Endodermal cell (in vitro differentiated cells): Measurements from ENCODE around the gene PLCH2. TPM values are rescaled to one million over a fixed set of nuclear protein-coding genes. Genes with fewer than 3 reads are reported as not detected.

Source experiments
- DNase-seq: peaks from one replicate; pipeline ENCODE4 v3.0.0-alpha.2; 2017
- H3K27ac ChIP-seq: 2 replicates; pipeline ENCODE4 v1.5.1; 2013; ENCODE audit warnings: mild to moderate bottlenecking, low read depth, low read length, moderate library complexity
- H3K27me3 ChIP-seq: 2 replicates; pipeline ENCODE4 v1.6.1; 2013; ENCODE audit warnings: mild to moderate bottlenecking, low read length, moderate library complexity; ENCODE audit not compliant: insufficient read depth, control insufficient read depth, poor library complexity, severe bottlenecking
- H3K36me3 ChIP-seq: 2 replicates; pipeline ENCODE4 v1.7.0; 2013; ENCODE audit warnings: mild to moderate bottlenecking, low read length, moderate library complexity; ENCODE audit not compliant: control insufficient read depth, insufficient read depth
- H3K4me1 ChIP-seq: one replicate; pipeline ENCODE4 v1.7.0; 2013; ENCODE audit warnings: low read length; ENCODE audit not compliant: control insufficient read depth, insufficient read depth
- H3K4me3 ChIP-seq: 2 replicates; pipeline ENCODE4 v1.5.1; 2013; ENCODE audit warnings: mild to moderate bottlenecking, low read length, moderate library complexity
- H3K9ac ChIP-seq: 2 replicates; pipeline ENCODE4 v1.6.1; 2013; ENCODE audit warnings: mild to moderate bottlenecking, low read length, moderate library complexity; ENCODE audit not compliant: poor library complexity, severe bottlenecking; ENCODE audit errors: extremely low read depth
- H3K9me3 ChIP-seq: 2 replicates; pipeline ENCODE4 v1.6.1; 2013; ENCODE audit warnings: mild to moderate bottlenecking, low read length, moderate library complexity; ENCODE audit not compliant: control insufficient read depth
- H3K27ac Mint-ChIP-seq: 2 replicates; pipeline ENCODE4 v1.8.0; 2020; ENCODE audit warnings: mixed read lengths
- H3K27me3 Mint-ChIP-seq: 2 replicates; pipeline ENCODE4 v1.8.0; 2021; ENCODE audit warnings: mild to moderate bottlenecking, mixed read lengths; ENCODE audit not compliant: insufficient read depth
- H3K36me3 Mint-ChIP-seq: 2 replicates; pipeline ENCODE4 v1.8.0; 2020; ENCODE audit warnings: low read depth, mixed read lengths
- H3K4me1 Mint-ChIP-seq: 2 replicates; pipeline ENCODE4 v1.8.0; 2020; ENCODE audit warnings: mixed read lengths
- H3K4me3 Mint-ChIP-seq: 2 replicates; pipeline ENCODE4 v1.8.0; 2020; ENCODE audit warnings: mild to moderate bottlenecking, moderate library complexity, mixed read lengths
- H3K9me3 Mint-ChIP-seq: 2 replicates; pipeline ENCODE4 v1.8.0; 2020; ENCODE audit warnings: mild to moderate bottlenecking, mixed read lengths
- WGBS, 2 experiments: methylation state at CpG; one replicate each; pipeline versions ENCODE4 v1.1.5 to v1.1.7; 2013; ENCODE audit warnings: missing lambda C conversion rate in 2 of 2, mixed read lengths in 1 of 2; ENCODE audit not compliant: insufficient coverage in 1 of 2, insufficient read length in 1 of 2; 5-methylcytosine and 5-hydroxymethylcytosine counted together
- total RNA-seq, 2 donors: library from RNA; stranded (reverse); fragmentation: NEBNext Ultra II Directional in 1 of 2; extraction: Animal tissue kit (Norgen Biotek cat#: 25700) in 1 of 2; gene quantifications; 2 replicates in 1 of 2; 3 replicates in 1 of 2; pipeline ENCODE4 v1.2.1, GENCODE V29; 2021
- TF ChIP-seq, protein P1 (sequence below): fragments of 200-600 bp; sonication (generic); conservative IDR thresholded peaks from 2 replicates; pipeline ENCODE4 v1.5.0; 2021; ENCODE audit warnings: antibody characterized with exemption, mild to moderate bottlenecking

The PLCH2 gene
- total RNA-seq, 2 donors from 2014 or later: 0.18 to 0.31 TPM

DNA sequence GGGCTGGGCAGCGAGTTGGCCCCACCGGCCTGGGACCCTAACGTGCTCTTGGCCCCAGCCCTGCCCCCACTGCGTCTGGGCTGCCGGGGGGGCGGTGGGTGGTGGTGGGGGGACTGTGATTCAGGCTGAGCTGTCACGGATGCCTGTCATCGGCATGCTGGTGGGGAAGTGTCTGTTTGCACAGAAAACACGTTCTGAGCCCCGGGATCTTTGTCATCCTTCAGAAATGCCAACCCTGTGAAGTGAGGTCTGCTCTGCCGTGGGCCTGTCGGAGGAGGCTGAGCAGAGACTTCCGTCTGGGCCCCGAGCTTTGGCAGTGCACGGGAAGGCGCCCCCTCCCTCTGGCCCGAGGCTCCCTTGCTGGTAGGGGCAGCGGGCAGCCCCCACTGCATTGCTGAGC, 24.3 kb upstream of the PLCH2 start:
- WGBS, 2 experiments: 71 to 85% methylated on average over 5 to 18 of the region's 18 CpGs

DNA sequence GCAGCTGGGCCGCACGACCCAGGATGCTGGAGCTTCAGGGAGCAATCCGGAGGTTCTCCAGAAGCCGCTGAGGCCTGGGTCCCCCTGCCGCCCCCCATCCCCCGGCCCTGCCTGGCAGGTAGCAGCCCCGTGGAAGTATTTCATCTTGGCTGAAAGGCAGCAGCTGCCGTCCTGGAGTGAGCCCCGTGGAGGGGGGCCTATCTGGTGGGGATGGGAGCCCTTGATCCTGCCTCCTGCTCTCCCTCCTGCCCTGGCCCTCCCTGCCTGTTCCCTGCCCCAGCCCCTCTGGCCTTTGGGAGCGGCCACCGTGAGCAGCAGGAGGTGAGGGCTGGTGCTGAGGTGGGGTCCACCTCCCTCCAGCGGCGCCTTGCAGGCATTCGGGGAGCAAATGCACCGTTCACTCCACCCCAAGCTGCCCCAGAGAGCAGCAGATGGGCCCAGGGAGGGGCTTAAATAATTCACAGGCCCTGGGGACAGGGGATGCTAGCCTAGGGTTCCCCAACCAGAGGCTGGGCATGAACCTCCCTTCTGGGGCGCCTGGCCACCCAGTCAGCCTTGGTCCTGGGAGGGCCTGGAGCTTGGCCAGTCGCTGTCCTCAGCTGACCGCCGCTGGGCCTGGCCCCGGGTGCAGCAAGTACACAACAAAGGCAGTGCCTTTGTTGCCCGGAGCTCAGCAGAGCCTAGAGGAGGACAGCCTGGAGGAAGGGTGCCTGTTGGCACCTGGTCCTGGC, 23.7 kb upstream of the PLCH2 start:
- Histone ChIP-seq H3K36me3 (no peaks in the 10 kb centered on the region), H3K9me3 (no peaks in the 10 kb centered on the region), H3K9ac (no peak overlapping the region), H3K4me1 (no peaks in the 10 kb centered on the region), H3K4me3 (no peak overlapping the region), H3K27me3 (no peaks in the 10 kb centered on the region), H3K27ac (no peak overlapping the region)
- no peaks in the 10 kb centered on the region for H3K4me1 Mint-ChIP-seq
- no peaks in the 10 kb centered on the region for H3K36me3 Mint-ChIP-seq
- WGBS, 2 experiments: 85 to 87% methylated on average over 11 to 21 of the region's 21 CpGs
- no peaks in the 10 kb centered on the region for H3K27me3 Mint-ChIP-seq
- H3K27ac Mint-ChIP-seq: no peak overlapping the region
- DNase-seq: no peak
- H3K9me3 Mint-ChIP-seq: no peaks in the 10 kb centered on the region
- H3K4me3 Mint-ChIP-seq: no peak overlapping the region
- TF ChIP-seq, protein P1, sequence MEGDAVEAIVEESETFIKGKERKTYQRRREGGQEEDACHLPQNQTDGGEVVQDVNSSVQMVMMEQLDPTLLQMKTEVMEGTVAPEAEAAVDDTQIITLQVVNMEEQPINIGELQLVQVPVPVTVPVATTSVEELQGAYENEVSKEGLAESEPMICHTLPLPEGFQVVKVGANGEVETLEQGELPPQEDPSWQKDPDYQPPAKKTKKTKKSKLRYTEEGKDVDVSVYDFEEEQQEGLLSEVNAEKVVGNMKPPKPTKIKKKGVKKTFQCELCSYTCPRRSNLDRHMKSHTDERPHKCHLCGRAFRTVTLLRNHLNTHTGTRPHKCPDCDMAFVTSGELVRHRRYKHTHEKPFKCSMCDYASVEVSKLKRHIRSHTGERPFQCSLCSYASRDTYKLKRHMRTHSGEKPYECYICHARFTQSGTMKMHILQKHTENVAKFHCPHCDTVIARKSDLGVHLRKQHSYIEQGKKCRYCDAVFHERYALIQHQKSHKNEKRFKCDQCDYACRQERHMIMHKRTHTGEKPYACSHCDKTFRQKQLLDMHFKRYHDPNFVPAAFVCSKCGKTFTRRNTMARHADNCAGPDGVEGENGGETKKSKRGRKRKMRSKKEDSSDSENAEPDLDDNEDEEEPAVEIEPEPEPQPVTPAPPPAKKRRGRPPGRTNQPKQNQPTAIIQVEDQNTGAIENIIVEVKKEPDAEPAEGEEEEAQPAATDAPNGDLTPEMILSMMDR: no peak

More for the DNA sequence above, 24.3 kb upstream of the PLCH2 start:
- DNase-seq: no peak
- Histone ChIP-seq H3K9me3 (no peaks in the 10 kb centered on the region), H3K9ac (no peak overlapping the region), H3K36me3 (no peaks in the 10 kb centered on the region), H3K27me3 (no peaks in the 10 kb centered on the region), H3K27ac (no peak overlapping the region), H3K4me1 (no peaks in the 10 kb centered on the region), H3K4me3 (no peak overlapping the region)
- no peak overlapping the region for H3K4me3 Mint-ChIP-seq
- H3K36me3 Mint-ChIP-seq: no peaks in the 10 kb centered on the region
- H3K27ac Mint-ChIP-seq: no peak overlapping the region
- H3K9me3 Mint-ChIP-seq: no peaks in the 10 kb centered on the region
- H3K4me1 Mint-ChIP-seq: no peaks in the 10 kb centered on the region
- H3K27me3 Mint-ChIP-seq: no peaks in the 10 kb centered on the region
- TF ChIP-seq, protein P1: no peak

DNA sequence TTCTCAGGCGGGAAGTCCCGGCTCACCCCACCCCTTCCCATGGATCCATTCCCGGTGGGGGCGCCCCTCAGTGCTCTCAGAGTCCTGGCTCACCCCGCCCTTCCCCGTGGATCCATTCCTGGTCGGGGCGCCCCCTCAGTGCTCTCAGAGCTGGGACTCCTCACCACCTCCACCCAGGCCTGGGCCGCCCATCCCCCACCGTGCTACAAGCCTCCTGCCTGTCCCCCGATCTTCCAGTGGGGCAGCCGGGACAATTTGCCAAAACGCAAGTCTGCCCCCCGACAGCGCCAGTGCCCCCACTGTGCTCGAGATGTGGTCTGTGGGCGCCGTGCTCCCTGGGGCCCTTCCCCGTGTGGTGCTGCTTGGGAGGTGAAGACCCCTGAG, 23.2 kb upstream of the PLCH2 start:
- H3K27ac Mint-ChIP-seq: no peak overlapping the region
- no peaks in the 10 kb centered on the region for H3K4me1 Mint-ChIP-seq
- 87 to 100% methylated on average over 5 to 19 of the region's 19 CpGs for WGBS, 2 experiments
- H3K27ac ChIP-seq: no peak overlapping the region
- TF ChIP-seq, protein P1: no peak
- H3K9ac ChIP-seq: no peak overlapping the region
- H3K27me3 Mint-ChIP-seq: no peaks in the 10 kb centered on the region
- H3K27me3 ChIP-seq: no peaks in the 10 kb centered on the region
- H3K36me3 Mint-ChIP-seq: no peaks in the 10 kb centered on the region
- H3K4me3 Mint-ChIP-seq: no peak overlapping the region
- H3K4me1 ChIP-seq: no peaks in the 10 kb centered on the region
- H3K4me3 ChIP-seq: no peak overlapping the region
- no peaks in the 10 kb centered on the region for H3K9me3 ChIP-seq
- H3K9me3 Mint-ChIP-seq: no peaks in the 10 kb centered on the region
- DNase-seq: no peak
- H3K36me3 ChIP-seq: no peaks in the 10 kb centered on the region
